Naive thymus-derived CD8-positive, alpha-beta T cell (primary cell): ENCODE data around the gene MT1H. TPM values are rescaled to one million over a fixed set of nuclear protein-coding genes. Genes with fewer than 3 reads are reported as not detected.
A peak's percentile ranks its signal among the peaks of the same experiment; 100 is the strongest.
"Not testable (repeated sequence)": the region's sequence is repeated elsewhere in the genome, so short reads cannot be mapped to it uniquely, and the experiment has no call there.

Experiments used
- ATAC-seq, 2 donors: fragments of 150-1000 bp; cut with Tn5 transposase in 1 of 2; sonication (Bioruptor Pico), chemical (Tn5 transposase) in 1 of 2; 1 replicate in 1 of 2; 2 replicates in 1 of 2; pipeline ENCODE4 v1.10.0; 2021; ENCODE audit warnings: mild to moderate bottlenecking in 2 of 2, moderate library complexity in 2 of 2
- POLR2A ChIA-PET: fragments of 350-600 bp; sonication (Branson Sonifier 250); formaldehyde crosslinking; loops from one replicate; lab custom pipeline; 2021; ENCODE audit warnings: antibody characterized with exemption; lab: Charles Lee
- DNase-seq, 10 donors: peaks; one replicate each; pipeline versions ENCODE4 v3.0.0 to v3.0.0-alpha.2; 2020 to 2022
- H3K27ac Mint-ChIP-seq, 10 donors: one replicate each; pipeline ENCODE4 v1.8.0; 2020 to 2022; ENCODE audit warnings: mild to moderate bottlenecking in 10 of 10, mixed read lengths in 10 of 10, moderate library complexity in 4 of 10, inconsistent platforms in 1 of 10
- H3K27me3 Mint-ChIP-seq, 5 donors: one replicate each; pipeline ENCODE4 v1.8.0; 2021 to 2022; ENCODE audit warnings: mixed read lengths in 5 of 5
- H3K36me3 Mint-ChIP-seq, 3 donors: one replicate each; pipeline ENCODE4 v1.8.0; 2020 to 2022; ENCODE audit warnings: mixed read lengths in 3 of 3, mild to moderate bottlenecking in 2 of 3, inconsistent platforms in 1 of 3
- H3K4me1 Mint-ChIP-seq, 4 donors: one replicate each; pipeline ENCODE4 v1.8.0; 2021 to 2022; ENCODE audit warnings: mixed read lengths in 4 of 4
- H3K4me3 Mint-ChIP-seq, 10 donors: one replicate each; pipeline ENCODE4 v1.8.0; 2020 to 2022; ENCODE audit warnings: mild to moderate bottlenecking in 10 of 10, mixed read lengths in 10 of 10, moderate library complexity in 6 of 10, inconsistent platforms in 1 of 10
- H3K9me3 Mint-ChIP-seq, 9 donors: one replicate each; pipeline ENCODE4 v1.8.0; 2020 to 2022; ENCODE audit warnings: mixed read lengths in 9 of 9, mild to moderate bottlenecking in 3 of 9, inconsistent platforms in 1 of 9, moderate library complexity in 1 of 9
- polyA plus RNA-seq, 3 donors: library from polyadenylated mRNA; unstranded; fragments of 300-500 nt; fragmentation: Illumina TruSeq; gene quantifications; one replicate each; pipeline ENCODE4 v1.2.3, GENCODE V29; 2021
- total RNA-seq, 8 experiments: library from RNA in 2 of 8; stranded (reverse) in 2 of 8; gene quantifications; one replicate each; pipeline ENCODE4 v1.2.3 and lab custom pipeline; 2021 to 2026

MT1H gene
- total and polyA plus RNA-seq, 5 experiments from 2014 or later, result not detected

GRCh38 chr16:56651586-56651985 lies 18.0 kb upstream of the MT1H start, which contains the start of gene MT1B:
Gene MT1B, plus strand, starts transcription at chr16:56651886. Its CDS starts 68 bp downstream, at chr16:56651954.
- DNase-seq (no peak), ATAC-seq (no peak)
- Mint-ChIP-seq H3K27me3 (peaks cover 3 to 21% (median 8%) of the 10 kb centered on the region in 5 donors), H3K27ac (no peak within 1 kb of the TSS), H3K9me3 (no peaks in the 10 kb centered on the region), H3K36me3 (no peaks in the 10 kb centered on the region), H3K4me1 (no peaks in the 10 kb centered on the region), H3K4me3 (no peak within 1 kb of the TSS)
- POLR2A ChIA-PET, result interaction anchor here (2.2 kb wide), 1 partner anchor 8 kb away, joined by 8 read pairs; no protein-coding TSS in a partner anchor

DNA sequence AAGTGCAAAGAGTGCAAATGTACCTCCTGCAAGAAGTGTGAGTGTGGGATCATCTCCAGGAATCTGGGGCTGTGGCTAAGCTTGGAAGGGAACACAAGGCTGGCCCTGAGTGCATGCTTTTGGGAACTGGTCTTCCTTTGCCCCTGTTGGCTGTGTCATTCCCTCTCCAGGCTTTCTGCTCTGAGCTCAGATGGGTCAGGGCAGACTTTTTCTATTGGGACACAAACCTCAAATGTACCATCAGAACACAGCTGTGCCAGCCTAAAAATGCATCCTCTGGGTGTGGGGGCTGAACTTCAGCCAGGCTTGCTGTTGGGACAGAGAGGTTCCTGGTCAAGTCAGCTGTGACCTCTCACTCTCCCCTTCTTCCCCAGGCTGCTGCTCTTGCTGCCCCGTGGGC lies 17.0 kb upstream of the MT1H start:
- POLR2A ChIA-PET, result interaction anchor here (2.2 kb wide), 1 partner anchor 9 kb away, joined by 8 read pairs; no protein-coding TSS in a partner anchor

DNA sequence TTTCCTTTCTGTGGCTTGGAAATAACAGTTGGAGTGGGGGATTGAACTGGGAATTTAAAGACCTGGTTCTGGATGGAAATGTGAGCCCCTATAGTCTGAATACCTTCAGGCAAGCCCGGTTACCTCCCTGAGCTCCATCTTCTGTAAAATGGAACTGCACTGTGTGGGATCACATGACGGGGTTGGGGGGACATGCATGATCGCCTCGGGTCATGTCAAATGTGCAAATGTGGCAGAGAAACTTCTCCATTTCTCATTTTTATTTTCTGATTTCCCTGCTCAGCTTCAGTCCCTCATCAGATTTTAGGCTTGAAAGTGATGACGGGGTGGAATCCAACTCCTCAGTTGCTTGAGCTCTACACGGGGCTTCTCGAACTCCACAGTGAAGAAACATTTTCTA lies 16.4 kb upstream of the MT1H start:
- Mint-ChIP-seq H3K9me3 (no peaks in the 10 kb centered on the region), H3K27ac (no peak overlapping the region), H3K4me1 (peaks cover 6 to 10% (median 7%) of the 10 kb centered on the region in 4 donors), H3K36me3 (no peaks in the 10 kb centered on the region), H3K27me3 (peaks cover 2 to 21% (median 6%) of the 10 kb centered on the region in 5 donors), H3K4me3 (no peak overlapping the region)
- POLR2A ChIA-PET, result interaction anchor here (1.4 to 2.2 kb wide), 2 partner anchors 9 kb away, joined by 4 to 8 read pairs; no protein-coding TSS in a partner anchor
- DNase-seq (no peak), ATAC-seq (no peak)

More for the DNA sequence above, 17.0 kb upstream of the MT1H start:
- H3K36me3 Mint-ChIP-seq, result no peaks in the 10 kb centered on the region
- H3K27ac Mint-ChIP-seq, result no peak overlapping the region
- peaks cover 2 to 21% (median 6%) of the 10 kb centered on the region in 5 donors for H3K27me3 Mint-ChIP-seq
- no peak for DNase-seq
- no peaks in the 10 kb centered on the region for H3K9me3 Mint-ChIP-seq
- no peak overlapping the region for H3K4me3 Mint-ChIP-seq
- no peak for ATAC-seq
- peaks cover 0 to 6% (median 2%) of the 10 kb centered on the region in 4 donors for H3K4me1 Mint-ChIP-seq

- Mint-ChIP-seq H3K36me3 (peaks cover 0 to 3% (median 0%) of the 10 kb centered on the region in 3 donors), H3K4me1 (peaks cover 23 to 46% (median 38%) of the 10 kb centered on the region in 4 donors), H3K4me3 (peak within 1 kb of the TSS; percentile 92 to 99 (median 97)), H3K27ac (peak within 1 kb of the TSS; percentile 87 to 98 (median 97)), H3K27me3 (peaks cover 0 to 8% (median 2%) of the 10 kb centered on the region in 5 donors), H3K9me3 (no peaks in the 10 kb centered on the region)
- POLR2A ChIA-PET, result interaction anchor here (0.6 to 2.4 kb wide), 10 partner anchors 10 to 54 kb away, joined by 3 to 12 read pairs (median 5); partner anchors contain the start of genes MT1X and MT2A
- ATAC-seq (peak; percentile 80 to 83), DNase-seq (peak; percentile 43 to 80 (median 68))
Measured at GRCh38 chr16:56657555-56658326, 11.9 kb upstream of the MT1H start, which contains the start of gene MT1F. Gene MT1F, plus strand, starts transcription at chr16:56657959. Its CDS starts 100 bp downstream, at chr16:56658059.

- H3K9me3 Mint-ChIP-seq, result no peaks in the 10 kb centered on the region
- peaks cover 0 to 3% (median 0%) of the 10 kb centered on the region in 3 donors for H3K36me3 Mint-ChIP-seq
- peak overlapping the region; percentile 92 to 99 (median 97) for H3K4me3 Mint-ChIP-seq
- peak overlapping the region; percentile 87 to 98 (median 97) for H3K27ac Mint-ChIP-seq
- H3K4me1 Mint-ChIP-seq, result peaks cover 25 to 49% (median 41%) of the 10 kb centered on the region in 4 donors
- peaks cover 0 to 9% (median 0%) of the 10 kb centered on the region in 5 donors for H3K27me3 Mint-ChIP-seq
- DNase-seq (no peak), ATAC-seq (no peak)
- POLR2A ChIA-PET, result interaction anchor here (1.0 to 2.4 kb wide), 5 partner anchors 10 to 53 kb away, joined by 3 to 11 read pairs (median 6); partner anchors contain the start of genes MT1X and MT2A
Measured at GRCh38 chr16:56658327-56658875, 11.2 kb upstream of the MT1H start.

DNA sequence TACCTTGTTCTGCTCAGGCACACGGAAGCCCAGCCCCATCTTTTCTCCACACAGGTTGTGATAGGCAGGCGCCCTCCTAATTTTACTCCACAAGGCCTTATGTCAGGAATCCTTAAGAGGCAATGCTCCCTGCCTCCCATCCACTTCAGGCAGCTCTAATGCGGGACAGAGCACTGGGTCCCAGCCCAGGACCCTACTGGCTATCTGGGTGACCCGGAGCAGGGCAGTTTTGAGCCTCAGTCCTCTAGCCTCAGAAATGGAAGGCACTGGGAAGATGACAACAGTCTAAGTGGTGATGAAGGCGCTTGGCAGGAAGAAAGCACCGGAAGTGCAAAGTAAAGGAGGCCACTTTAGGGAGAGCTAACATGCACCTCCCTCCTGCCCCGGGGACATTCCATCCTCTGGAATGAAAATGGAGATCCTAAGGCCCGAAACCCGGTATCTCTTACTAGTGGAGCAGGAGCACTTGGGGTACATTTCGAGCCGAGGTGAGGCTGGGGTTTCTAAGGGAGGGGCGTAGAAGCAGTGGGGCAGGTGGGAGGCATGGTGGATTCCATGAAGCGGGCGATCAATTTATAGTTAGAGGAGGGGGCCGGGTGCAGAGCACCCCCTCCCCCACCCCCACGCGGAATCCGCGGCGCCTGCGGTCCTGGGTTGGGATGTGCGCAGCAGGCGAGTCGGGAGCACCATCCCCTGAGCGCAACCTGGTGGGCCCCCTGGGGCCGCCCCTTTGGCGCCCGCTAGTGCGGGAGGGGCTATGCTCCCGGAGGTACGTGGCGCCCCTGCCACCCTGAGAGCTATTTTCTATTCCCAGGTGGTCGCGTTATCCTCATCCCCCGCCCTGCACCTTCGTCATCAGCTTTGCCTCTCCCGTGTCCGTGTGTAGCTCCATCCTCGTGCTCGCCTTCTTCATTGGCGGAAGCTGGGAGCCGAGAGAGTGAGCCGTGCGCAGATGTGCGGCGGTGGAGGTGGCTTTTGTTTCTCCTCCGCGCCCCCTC lies 7.0 kb upstream of the MT1H start:
- Mint-ChIP-seq H3K27me3 (peaks cover 3 to 33% (median 6%) of the 10 kb centered on the region in 5 donors), H3K4me3 (peak overlapping the region; percentile 81 to 95 (median 90)), H3K27ac (peak overlapping the region; percentile 85 to 96 (median 92)), H3K36me3 (peaks cover 0 to 19% (median 8%) of the 10 kb centered on the region in 3 donors), H3K9me3 (no peaks in the 10 kb centered on the region), H3K4me1 (peaks cover 24 to 56% (median 39%) of the 10 kb centered on the region in 4 donors)
- ATAC-seq (peak; percentile 72 to 83), DNase-seq (peak in 3 of 10 donors; percentile 24 to 46 (median 43))
- POLR2A ChIA-PET, result interaction anchor here (0.7 to 4.8 kb wide), 10 partner anchors 9 to 55 kb away, joined by 3 to 33 read pairs (median 6); partner anchors contain the start of genes MT1X and MT2A

- peaks cover 0 to 19% (median 8%) of the 10 kb centered on the region in 3 donors for H3K36me3 Mint-ChIP-seq
- no peak for DNase-seq
- no peaks in the 10 kb centered on the region for H3K9me3 Mint-ChIP-seq
- H3K27ac Mint-ChIP-seq, result peak overlapping the region in 1 of 10 donors; percentile 73
- H3K27me3 Mint-ChIP-seq, result peaks cover 17 to 46% (median 25%) of the 10 kb centered on the region in 5 donors
- POLR2A ChIA-PET, result interaction anchor here (4.8 kb wide), 1 partner anchor 57 kb away, joined by 33 read pairs; the partner anchor contains the start of gene MT2A
- peak overlapping the region in 1 of 10 donors; percentile 30 for H3K4me3 Mint-ChIP-seq
- no peak for ATAC-seq
- peaks cover 29 to 56% (median 39%) of the 10 kb centered on the region in 4 donors for H3K4me1 Mint-ChIP-seq
Measured at GRCh38 chr16:56664506-56664905, 5.1 kb upstream of the MT1H start.

DNA sequence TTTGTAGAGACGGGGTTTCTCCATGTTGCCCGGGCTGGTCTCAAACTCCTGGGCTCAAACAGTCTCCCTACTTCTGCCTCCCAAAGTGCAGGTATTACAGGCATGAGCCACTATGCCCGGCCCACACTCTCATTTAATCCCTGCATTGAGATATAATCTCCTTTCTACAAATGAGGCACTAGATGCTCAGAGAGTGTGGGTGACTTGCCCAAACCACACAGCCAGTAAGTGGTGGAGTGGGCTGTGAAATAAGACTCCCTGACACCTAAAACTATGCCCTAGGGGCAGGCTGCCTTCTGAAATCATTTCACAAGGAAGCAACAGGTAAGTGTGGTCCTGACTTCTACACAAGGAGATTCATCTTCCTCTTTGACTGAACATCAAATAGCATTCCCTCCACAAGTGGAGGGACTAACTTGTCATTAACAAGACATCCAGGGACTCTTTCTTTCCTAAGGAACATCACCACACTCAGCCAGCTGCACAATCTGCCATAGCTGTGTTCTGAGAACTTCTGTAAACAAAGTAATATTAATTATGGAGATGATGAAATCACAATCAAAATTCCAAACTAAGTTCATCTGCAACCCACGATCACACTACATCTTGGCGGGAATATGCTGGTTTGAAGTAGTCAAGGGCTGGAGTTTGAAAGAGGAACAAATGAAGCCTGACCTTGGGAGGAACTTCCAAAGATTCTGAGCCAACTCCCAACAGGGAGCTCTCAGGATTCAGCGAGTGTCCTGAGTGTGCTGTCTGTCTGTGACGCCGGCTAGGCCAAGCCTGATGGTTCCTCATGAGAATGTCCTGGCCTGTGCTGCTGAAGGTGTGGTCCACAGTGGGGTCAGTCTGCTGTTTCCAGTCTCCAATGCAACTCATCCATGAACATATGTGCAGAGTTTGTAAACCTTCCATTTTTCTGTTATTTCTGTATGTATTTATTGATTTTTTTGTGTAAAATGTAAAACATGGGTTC lies 4.0 kb upstream of the MT1H start:
- not testable (repeated sequence) for H3K4me3 Mint-ChIP-seq, ATAC-seq, H3K27ac Mint-ChIP-seq, DNase-seq, H3K9me3 Mint-ChIP-seq
- peaks cover 21 to 50% (median 36%) of the 10 kb centered on the region in 5 donors for H3K27me3 Mint-ChIP-seq
- H3K36me3 Mint-ChIP-seq, result peaks cover 0 to 17% (median 8%) of the 10 kb centered on the region in 3 donors
- POLR2A ChIA-PET, result interaction anchor here (4.8 kb wide), 1 partner anchor 58 kb away, joined by 33 read pairs; the partner anchor contains the start of gene MT2A
- H3K4me1 Mint-ChIP-seq, result peaks cover 28 to 52% (median 40%) of the 10 kb centered on the region in 4 donors

DNA sequence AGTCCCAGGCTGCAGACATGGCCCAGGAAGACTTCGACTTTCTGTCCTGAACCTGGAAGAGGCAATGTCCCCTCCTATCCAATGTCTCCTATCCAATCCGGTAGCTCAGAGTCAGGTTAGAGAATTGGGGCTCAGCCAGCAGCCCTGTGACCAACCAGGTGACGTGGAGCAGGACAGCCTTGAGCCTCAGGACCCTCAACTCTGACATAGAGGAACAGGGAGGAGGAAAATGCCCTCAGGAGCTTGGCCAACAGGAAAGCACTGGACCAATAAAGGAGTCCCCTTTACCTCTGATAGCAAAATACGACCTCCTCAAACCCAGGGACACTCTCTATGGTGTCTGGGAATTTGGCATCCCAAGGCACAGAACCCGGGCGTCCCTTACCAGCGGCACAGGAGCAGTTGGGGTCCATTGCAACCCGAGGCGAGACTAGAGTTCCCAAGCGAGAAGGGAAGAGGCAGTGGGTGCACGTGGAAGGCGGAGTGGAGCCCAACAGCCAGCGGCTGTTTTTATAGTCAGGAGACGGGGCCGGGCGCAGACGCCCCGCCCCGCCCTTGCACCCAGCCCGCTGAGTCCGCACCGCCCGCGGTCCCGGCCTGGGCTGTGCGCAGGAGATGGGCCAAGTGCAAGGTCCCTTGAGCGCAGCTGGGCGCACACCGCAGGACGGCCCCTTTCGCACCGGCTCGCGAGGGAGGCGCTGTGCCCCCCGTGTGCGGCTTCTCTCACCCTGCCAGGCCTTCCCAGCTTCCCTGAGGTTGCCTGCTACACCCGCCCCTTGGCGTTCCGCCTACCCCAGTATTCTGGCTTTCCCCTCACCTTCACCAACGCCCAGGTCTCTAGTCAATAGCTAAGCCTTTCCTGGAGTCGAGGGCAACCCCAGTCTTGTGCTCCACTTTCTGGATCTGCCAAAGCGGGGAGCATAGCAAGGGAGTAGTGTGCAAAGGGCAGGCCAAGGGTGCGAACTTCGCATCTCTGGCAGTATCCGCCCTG lies 1.7 kb upstream of the MT1H start, which contains the start of gene MT1G:
Gene MT1G (minus strand): TSS at position 485 of the 991 bp plus-strand sequence. CDS start 72 bp downstream, at position 413.
- peaks cover 0 to 17% (median 8%) of the 10 kb centered on the region in 3 donors for H3K36me3 Mint-ChIP-seq
- H3K4me1 Mint-ChIP-seq, result peaks cover 15 to 35% (median 24%) of the 10 kb centered on the region in 4 donors
- peaks cover 27 to 56% (median 46%) of the 10 kb centered on the region in 5 donors for H3K27me3 Mint-ChIP-seq
- ATAC-seq (peak; percentile 62 to 69), DNase-seq (no peak)
- H3K27ac Mint-ChIP-seq, result no peak within 1 kb of the TSS
- POLR2A ChIA-PET, result interaction anchor here (0.6 to 0.9 kb wide), 2 partner anchors 15 to 34 kb away, joined by 3 to 4 read pairs; partner anchors contain the start of gene MT1X
- peak within 1 kb of the TSS in 8 of 10 donors; percentile 34 to 65 (median 54) for H3K4me3 Mint-ChIP-seq
- H3K9me3 Mint-ChIP-seq, result no peaks in the 10 kb centered on the region
